Body of pancreas (tissue), 4 donors: Measurements from ENCODE around the gene LIMS1. TPM values are rescaled to one million over a fixed set of nuclear protein-coding genes. Genes with fewer than 3 reads are reported as not detected.

Source experiments
- ATAC-seq: fragments of 150-250 bp; one replicate; pipeline ENCODE4 v1.9.1; 2016
- DNase-seq, 4 donors: peaks; one replicate each; pipeline ENCODE4 v3.0.0-alpha.2; 2019
- H3K27ac ChIP-seq, 4 donors: fragments of 200-600 bp; sonication (generic); 1 replicate in 3 of 4; 2 replicates in 1 of 4; pipeline versions ENCODE4 v1.5.1 to v1.6.1; 2016 to 2019; ENCODE audit warnings: mild to moderate bottlenecking in 1 of 4, mixed read lengths in 1 of 4, moderate library complexity in 1 of 4
- H3K27me3 ChIP-seq, 2 donors: fragments of 200-600 bp; sonication (generic); one replicate each; pipeline ENCODE4 v1.6.0; 2016; ENCODE audit warnings: mild to moderate bottlenecking in 1 of 2
- H3K36me3 ChIP-seq, 2 donors: fragments of 200-600 bp; sonication (generic); replicated peaks in 1 of 2; 2 replicates each; pipeline ENCODE4 v1.5.1; 2016; ENCODE audit warnings: low read depth in 2 of 2; ENCODE audit not compliant: insufficient read depth in 1 of 2
- H3K4me1 ChIP-seq: fragments of 200-600 bp; sonication (generic); one replicate; pipeline ENCODE4 v1.6.0; 2016
- H3K4me3 ChIP-seq, 2 donors: fragments of 200-600 bp; sonication (generic); 1 replicate in 1 of 2; 2 replicates in 1 of 2; pipeline ENCODE4 v1.5.1; 2016 to 2019
- H3K9me3 ChIP-seq, 3 donors: fragments of 200-600 bp; sonication (generic); 1 replicate in 2 of 3; 2 replicates in 1 of 3; pipeline ENCODE4 v1.5.1; 2016
- CTCF ChIP-seq, 7 experiments: fragments of 450-650 bp in 4 of 7; fragments of 200-600 bp in 3 of 7; sonication (generic) in 3 of 7; IDR thresholded peaks; one replicate each; pipeline ENCODE4 v1.5.1; 2016 to 2019; ENCODE audit warnings: antibody characterized with exemption in 7 of 7
- POLR2A ChIP-seq, 3 donors: fragments of 450-650 bp; IDR thresholded peaks; one replicate each; pipeline ENCODE4 v1.6.1; 2016; ENCODE audit warnings: antibody characterized with exemption in 3 of 3, mild to moderate bottlenecking in 2 of 3
- WGBS, 2 donors: methylation state at CpG; one replicate each; pipeline ENCODE4 v1.1.5; 2017; 5-methylcytosine and 5-hydroxymethylcytosine counted together
- intact Hi-C: fragments of 100-400 bp; cut with DNase I; formaldehyde crosslinking; loops from one replicate; pipeline ENCODE4 v1.15.1; 2023
- total RNA-seq, 2 donors: library from RNA; depleted of rRNA; stranded (reverse); fragments of >200 nt; gene quantifications; one replicate each; pipeline ENCODE4 v1.1.0, GENCODE V29; 2016

LIMS1 gene
- total RNA-seq, 2 donors from 2014 or later = 19.1 to 28.3 TPM

- Histone ChIP-seq H3K27ac (peak overlapping the region; percentile 91 to 99 (median 98)), H3K4me1 (peaks cover 23% of the 10 kb centered on the region), H3K4me3 (peak overlapping the region; percentile 33 to 57), H3K9me3 (no peaks in the 10 kb centered on the region), H3K36me3 (no peaks in the 10 kb centered on the region), H3K27me3 (no peaks in the 10 kb centered on the region)
- DNase-seq (peak; percentile 44 to 55 (median 50)), ATAC-seq (peak; percentile 41)
- intact Hi-C loops = no loop called here
- TF ChIP-seq CTCF (IDR thresholded peaks at IDR 0.05) (no peak), POLR2A (IDR thresholded peaks at IDR 0.05) (peak in 1 of 3 donors; percentile 6)
- WGBS, 2 donors = 0 to 2% methylated on average over 13 to 57 of the region's 57 CpGs
Measured at GRCh38 chr2:108534584-108535356, 500 bp downstream of the LIMS1 start.

GRCh38 chr2:108535357-108535631 lies 1.0 kb downstream of the LIMS1 start:
- Histone ChIP-seq H3K36me3 (no peaks in the 10 kb centered on the region), H3K27ac (peak overlapping the region in 3 of 4 donors; percentile 91 to 99 (median 98)), H3K4me1 (peaks cover 23% of the 10 kb centered on the region), H3K4me3 (peak overlapping the region; percentile 33 to 57), H3K9me3 (no peaks in the 10 kb centered on the region), H3K27me3 (no peaks in the 10 kb centered on the region)
- TF ChIP-seq CTCF (IDR thresholded peaks at IDR 0.05) = no peak
- TF ChIP-seq POLR2A (IDR thresholded peaks at IDR 0.05) = no peak
- ATAC-seq = no peak
- intact Hi-C loops = no loop called here
- no peak for DNase-seq
- WGBS, 2 donors = 8 to 16% methylated on average over 9 of the region's 9 CpGs

GRCh38 chr2:108536133-108536780 lies 2.0 kb downstream of the LIMS1 start:
- DNase-seq (no peak), ATAC-seq (no peak)
- H3K27me3 ChIP-seq = no peaks in the 10 kb centered on the region
- TF ChIP-seq CTCF (IDR thresholded peaks at IDR 0.05) (no peak), POLR2A (IDR thresholded peaks at IDR 0.05) (no peak)
- H3K27ac ChIP-seq = no peak overlapping the region
- H3K9me3 ChIP-seq = no peaks in the 10 kb centered on the region
- H3K4me3 ChIP-seq = no peak overlapping the region
- no peaks in the 10 kb centered on the region for H3K36me3 ChIP-seq
- intact Hi-C loops = no loop called here
- WGBS, 2 donors = 72 to 84% methylated on average over 7 of the region's 7 CpGs
- H3K4me1 ChIP-seq = peaks cover 23% of the 10 kb centered on the region

- intact Hi-C loops = no loop called here
- no peak for DNase-seq
- no peaks in the 10 kb centered on the region for H3K9me3 ChIP-seq
- H3K27ac ChIP-seq = no peak overlapping the region
- ATAC-seq = no peak
- no peaks in the 10 kb centered on the region for H3K27me3 ChIP-seq
- no peak overlapping the region for H3K4me3 ChIP-seq
- no peak for TF ChIP-seq CTCF (IDR thresholded peaks at IDR 0.05)
- no peak for TF ChIP-seq POLR2A (IDR thresholded peaks at IDR 0.05)
- no peaks in the 10 kb centered on the region for H3K36me3 ChIP-seq
- WGBS, 2 donors = 75 to 80% methylated on average over 5 of the region's 5 CpGs
- H3K4me1 ChIP-seq = peaks cover 23% of the 10 kb centered on the region
Measured at GRCh38 chr2:108536911-108537310, 2.6 kb downstream of the LIMS1 start.
